Testis (tissue), 2 donors: ENCODE data around the gene RBM20.

ENCODE experiments used
- CTCF ChIP-seq, 3 experiments: fragments of 450-650 bp in 2 of 3; fragments of 200-600 bp in 1 of 3; sonication (generic) in 1 of 3; IDR thresholded peaks; one replicate each; pipeline ENCODE4 v1.5.1; 2016 to 2019; ENCODE audit warnings: antibody characterized with exemption in 3 of 3, mild to moderate bottlenecking in 2 of 3, moderate library complexity in 1 of 3
- POLR2A ChIP-seq: fragments of 450-650 bp; IDR thresholded peaks from one replicate; pipeline ENCODE4 v1.6.1; 2017; ENCODE audit warnings: antibody characterized with exemption, mild to moderate bottlenecking, moderate library complexity

DNA sequence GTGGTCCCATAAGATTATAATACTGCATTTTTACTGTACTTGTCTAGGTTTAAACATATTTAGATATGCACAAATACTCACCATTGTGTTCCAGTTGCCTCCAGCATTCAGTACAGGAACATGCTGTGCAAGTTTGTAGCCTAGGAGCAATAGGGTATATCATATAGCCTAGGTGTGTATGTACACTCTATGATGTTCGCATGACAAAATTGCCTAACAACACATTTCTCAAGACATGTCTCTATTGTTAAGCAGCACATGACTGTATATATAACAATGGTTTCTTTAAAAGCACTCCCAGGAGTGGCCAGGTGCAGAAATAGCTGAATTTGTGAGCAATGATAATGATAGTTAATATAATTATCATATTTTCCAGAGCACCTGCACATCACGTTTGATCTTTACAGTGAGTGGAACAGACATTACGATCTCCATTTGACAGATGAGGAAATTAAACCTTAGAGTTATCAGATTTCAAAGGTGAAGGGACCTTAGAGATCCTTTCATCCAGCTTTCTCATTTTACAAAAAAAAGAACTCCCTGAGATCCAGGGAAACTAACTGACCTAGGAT is 128.4 kb downstream of the RBM20 start:
- no peak for TF ChIP-seq CTCF (IDR thresholded peaks at IDR 0.05)
- no peak for TF ChIP-seq POLR2A
